Measurements from ENCODE around the gene TASOR. TPM values are rescaled to one million over a fixed set of nuclear protein-coding genes. Genes with fewer than 3 reads are reported as not detected.

Gene TASOR
- total and polyA plus RNA-seq, 3 experiments from 2014 or later = 34.7 to 62.7 (median 60.7) TPM

DNA sequence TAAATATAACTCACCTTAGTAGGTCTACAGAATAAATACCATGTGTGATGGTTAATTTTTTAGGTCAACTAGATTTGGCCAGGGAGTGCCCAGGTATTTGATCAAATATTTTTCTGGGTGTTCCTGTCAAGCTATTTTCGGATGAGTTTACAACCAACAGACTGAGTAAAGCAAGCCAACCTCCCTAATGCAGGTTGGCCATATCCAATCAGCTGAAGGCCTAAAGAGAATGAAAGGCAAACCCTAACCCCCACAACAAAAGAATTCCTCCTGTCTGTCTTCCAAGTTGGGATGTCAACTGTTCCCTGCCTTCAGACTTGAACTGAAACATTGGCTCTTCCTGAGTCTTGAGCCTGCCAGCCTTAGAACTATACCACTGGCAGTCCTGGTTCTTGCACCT lies 28.6 kb downstream of the TASOR start:
- Histone ChIP-seq H3K27ac (ENCODE audit: low read depth, low read length) (no peak overlapping the region), H3K4me1 (ENCODE audit: insufficient read depth, low read length) (peaks cover 10% of the 10 kb centered on the region), H3K9me3 (ENCODE audit: low read length) (no peaks in the 10 kb centered on the region), H3K4me3 (ENCODE audit: low read length) (no peak overlapping the region), H3K27me3 (ENCODE audit: insufficient read depth, low read length, poor library complexity, severe bottlenecking) (no peaks in the 10 kb centered on the region), H3K36me3 (ENCODE audit: insufficient read depth, low read length) (peaks cover 27% of the 10 kb centered on the region)
- Mint-ChIP-seq H3K27me3 (no peaks in the 10 kb centered on the region), H3K36me3 (peaks cover 36 to 86% (median 39%) of the 10 kb centered on the region in 3 donors), H3K4me1 (peaks cover 48 to 73% (median 72%) of the 10 kb centered on the region in 3 donors), H3K4me3 (peak overlapping the region in 1 of 7 donors; percentile 74), H3K27ac (peak overlapping the region in 6 of 8 donors; percentile 13 to 81 (median 46)), H3K9me3 (peaks cover 0 to 9% (median 3%) of the 10 kb centered on the region in 5 donors)
- DNase-seq = no peak
- CTCF ChIA-PET = no interaction called here
- POLR2A ChIA-PET = no interaction called here

DNA sequence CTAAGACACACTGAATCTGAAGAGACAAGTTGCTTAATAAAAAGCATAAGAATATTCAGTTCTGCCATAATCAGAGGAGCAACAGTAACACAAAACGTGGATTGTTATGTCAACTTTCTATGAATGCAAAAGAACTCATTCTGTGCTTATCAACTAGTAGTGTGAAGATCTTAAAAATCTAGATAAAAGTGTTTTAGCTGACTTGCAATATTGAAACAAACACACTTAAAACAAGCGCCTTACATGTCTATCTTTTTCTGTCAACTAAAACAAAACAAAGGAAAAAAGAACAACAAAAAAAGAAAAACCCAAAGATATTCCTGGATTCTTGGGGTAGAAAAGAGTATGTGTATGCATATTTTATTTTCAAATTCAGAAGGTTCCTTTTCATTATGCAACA lies 37.7 kb downstream of the TASOR start:
- H3K36me3 Mint-ChIP-seq = peaks cover 6 to 83% (median 32%) of the 10 kb centered on the region in 3 donors
- ChIA-PET POLR2A (no interaction called here), CTCF (no interaction called here)
- H3K36me3 ChIP-seq (ENCODE audit: insufficient read depth, low read length) = peaks cover 32% of the 10 kb centered on the region
- H3K4me1 Mint-ChIP-seq = peaks cover 31 to 45% (median 44%) of the 10 kb centered on the region in 3 donors
- DNase-seq = no peak
- H3K27ac ChIP-seq (ENCODE audit: low read depth, low read length) = no peak overlapping the region
- no peaks in the 10 kb centered on the region for H3K27me3 ChIP-seq (ENCODE audit: insufficient read depth, low read length, poor library complexity, severe bottlenecking)
- no peak overlapping the region for H3K4me3 Mint-ChIP-seq
- H3K4me1 ChIP-seq (ENCODE audit: insufficient read depth, low read length) = no peaks in the 10 kb centered on the region
- H3K27me3 Mint-ChIP-seq = no peaks in the 10 kb centered on the region
- no peaks in the 10 kb centered on the region for H3K9me3 Mint-ChIP-seq
- H3K27ac Mint-ChIP-seq = peak overlapping the region in 2 of 8 donors; percentile 21 to 58
- H3K4me3 ChIP-seq (ENCODE audit: low read length) = no peak overlapping the region
- H3K9me3 ChIP-seq (ENCODE audit: low read length) = no peaks in the 10 kb centered on the region

DNA sequence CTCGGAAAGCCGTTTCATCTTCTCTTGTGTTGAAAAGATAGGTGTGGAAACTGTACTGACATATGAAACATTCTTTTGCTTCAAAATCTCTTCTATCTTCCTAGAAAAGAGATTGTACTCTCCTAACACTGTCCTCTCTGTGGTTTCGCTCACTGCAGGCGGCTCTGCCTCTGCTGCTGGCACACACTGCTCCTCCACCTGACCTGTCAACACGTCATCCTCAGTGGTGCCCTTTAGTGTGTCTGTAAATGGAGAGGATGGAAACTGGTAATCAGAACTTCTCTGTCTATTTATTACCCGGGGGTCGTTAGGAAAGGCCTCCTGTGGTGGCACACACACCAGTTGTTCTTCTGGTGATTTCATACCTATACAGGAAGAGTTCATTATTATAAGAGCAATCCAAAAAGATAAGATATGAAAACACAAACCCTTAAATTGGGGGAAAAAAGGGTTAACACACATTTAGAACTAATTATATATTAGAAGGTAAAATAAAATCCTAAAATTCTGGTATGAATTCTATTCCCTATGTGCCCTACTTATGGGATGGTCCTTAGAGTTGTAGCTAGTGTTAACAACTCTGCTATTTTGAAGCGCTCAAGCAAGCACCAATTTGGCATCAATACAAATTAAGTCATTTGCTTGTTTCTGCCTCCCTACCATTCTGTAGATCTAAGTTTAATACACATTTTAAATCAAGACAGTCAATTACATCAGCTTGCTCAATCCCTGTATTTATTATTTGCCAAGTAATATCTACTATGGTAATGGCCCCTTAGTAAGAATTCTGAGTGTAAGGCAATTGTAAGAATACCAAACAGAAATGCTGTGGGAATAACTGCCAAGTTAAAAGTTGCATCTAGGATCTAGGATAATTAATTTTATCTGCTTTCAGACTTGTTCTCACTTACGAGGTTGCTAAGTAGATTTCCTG lies 49.2 kb downstream of the TASOR start:
- peaks cover 3 to 69% (median 13%) of the 10 kb centered on the region in 3 donors for H3K36me3 Mint-ChIP-seq
- H3K4me3 Mint-ChIP-seq = no peak overlapping the region
- DNase-seq = no peak
- no peaks in the 10 kb centered on the region for H3K9me3 Mint-ChIP-seq
- no peaks in the 10 kb centered on the region for H3K27me3 Mint-ChIP-seq
- ChIA-PET CTCF (no interaction called here), POLR2A (no interaction called here)
- peaks cover 9% of the 10 kb centered on the region for H3K36me3 ChIP-seq (ENCODE audit: insufficient read depth, low read length)
- peaks cover 10 to 25% (median 20%) of the 10 kb centered on the region in 3 donors for H3K4me1 Mint-ChIP-seq
- H3K4me3 ChIP-seq (ENCODE audit: low read length) = no peak overlapping the region
- no peaks in the 10 kb centered on the region for H3K27me3 ChIP-seq (ENCODE audit: insufficient read depth, low read length, poor library complexity, severe bottlenecking)
- no peak overlapping the region for H3K27ac ChIP-seq (ENCODE audit: low read depth, low read length)
- peak overlapping the region in 4 of 8 donors; percentile 13 to 88 (median 42) for H3K27ac Mint-ChIP-seq
- H3K4me1 ChIP-seq (ENCODE audit: insufficient read depth, low read length) = no peaks in the 10 kb centered on the region
- H3K9me3 ChIP-seq (ENCODE audit: low read length) = no peaks in the 10 kb centered on the region

Other genes with a start within 250 kb of the TASOR start
- gene ERC2, start 214.8 kb downstream of the TASOR start, total RNA-seq = not detected
- not detected for gene ERC2, start 214.8 kb downstream of the TASOR start, polyA plus RNA-seq
- 10 to 100 TPM; 35.7 to 38.7 TPM for gene CCDC66, start 126.1 kb downstream of the TASOR start, total RNA-seq
- 25.0 TPM for gene CCDC66, start 126.1 kb downstream of the TASOR start, polyA plus RNA-seq
- gene ARHGEF3, start 118.7 kb upstream of the TASOR start, total RNA-seq = 10 to 100 TPM; 55.1 to 56.6 TPM
- gene ARHGEF3, start 118.7 kb upstream of the TASOR start, polyA plus RNA-seq = 110 TPM